Endothelial cell (in vitro differentiated cells): ENCODE results near the gene TELO2. TPM values are rescaled to one million over a fixed set of nuclear protein-coding genes. Genes with fewer than 3 reads are reported as not detected.
A peak's percentile ranks its signal among the peaks of the same experiment; 100 is the strongest.

ENCODE experiments used
- DNase-seq: peaks from one replicate; pipeline ENCODE4 v3.0.0; 2021; ENCODE audit warnings: low spot score
- H3K27ac Mint-ChIP-seq: one replicate; pipeline ENCODE4 v1.8.0; 2021; ENCODE audit warnings: mixed read lengths, inconsistent platforms; ENCODE audit not compliant: unreplicated experiment
- H3K27me3 Mint-ChIP-seq: one replicate; pipeline ENCODE4 v1.8.0; 2021; ENCODE audit warnings: mild to moderate bottlenecking, moderate library complexity, mixed read lengths, inconsistent platforms; ENCODE audit not compliant: unreplicated experiment
- H3K36me3 Mint-ChIP-seq: one replicate; pipeline ENCODE4 v1.8.0; 2021; ENCODE audit warnings: mild to moderate bottlenecking, low read depth, mixed read lengths, inconsistent platforms; ENCODE audit not compliant: unreplicated experiment
- H3K4me1 Mint-ChIP-seq: one replicate; pipeline ENCODE4 v1.8.0; 2021; ENCODE audit warnings: mild to moderate bottlenecking, mixed read lengths, inconsistent platforms; ENCODE audit not compliant: unreplicated experiment
- H3K4me3 Mint-ChIP-seq: one replicate; pipeline ENCODE4 v1.8.0; 2021; ENCODE audit warnings: mild to moderate bottlenecking, mixed read lengths, inconsistent platforms; ENCODE audit not compliant: unreplicated experiment
- H3K9me3 Mint-ChIP-seq: one replicate; pipeline ENCODE4 v1.8.0; 2021; ENCODE audit warnings: mixed read lengths, inconsistent platforms; ENCODE audit not compliant: unreplicated experiment
- total RNA-seq: library from RNA; stranded (reverse); fragmentation: NEBNext Ultra II Directional; extraction: Animal tissue kit (Norgen Biotek cat#: 25700); gene quantifications from one replicate; pipeline ENCODE4 v1.2.1, GENCODE V29; 2021; ENCODE audit not compliant: unreplicated experiment
- TF ChIP-seq, protein P1 (sequence below): fragments of 200-600 bp; sonication (generic); IDR thresholded peaks from one replicate; pipeline ENCODE4 v1.5.0; 2021; ENCODE audit warnings: antibody characterized with exemption; ENCODE audit not compliant: unreplicated experiment

The TELO2 gene
- total RNA-seq, 1 donor from 2014 or later: 64.5 TPM

DNA sequence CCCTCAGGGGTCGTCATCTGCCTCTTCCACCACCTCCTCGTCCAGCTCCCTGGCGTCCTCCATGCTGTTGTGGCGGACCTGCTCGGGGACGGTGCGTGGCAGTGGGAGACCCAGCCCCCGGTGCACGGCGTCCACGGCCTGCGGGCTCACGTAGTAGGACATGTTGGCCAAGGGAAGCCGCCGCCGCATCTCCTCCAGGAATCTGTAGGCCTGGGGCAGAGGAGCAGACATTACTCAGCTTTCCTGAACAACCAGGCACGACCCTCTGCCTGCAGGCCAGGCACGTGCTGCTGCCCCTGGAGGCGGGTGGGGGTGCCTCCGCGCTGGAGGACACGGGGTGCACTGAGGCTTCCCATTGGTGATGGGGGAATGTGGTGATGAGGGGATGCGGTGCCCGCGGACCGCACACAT, 17.8 kb downstream of the TELO2 start:
- DNase-seq: no peak
- H3K4me3 Mint-ChIP-seq: no peak overlapping the region
- H3K27ac Mint-ChIP-seq: no peak overlapping the region
- peaks cover 14% of the 10 kb centered on the region for H3K27me3 Mint-ChIP-seq
- H3K36me3 Mint-ChIP-seq: peaks cover 33% of the 10 kb centered on the region
- H3K9me3 Mint-ChIP-seq: no peaks in the 10 kb centered on the region
- H3K4me1 Mint-ChIP-seq: no peaks in the 10 kb centered on the region
- TF ChIP-seq, protein P1, sequence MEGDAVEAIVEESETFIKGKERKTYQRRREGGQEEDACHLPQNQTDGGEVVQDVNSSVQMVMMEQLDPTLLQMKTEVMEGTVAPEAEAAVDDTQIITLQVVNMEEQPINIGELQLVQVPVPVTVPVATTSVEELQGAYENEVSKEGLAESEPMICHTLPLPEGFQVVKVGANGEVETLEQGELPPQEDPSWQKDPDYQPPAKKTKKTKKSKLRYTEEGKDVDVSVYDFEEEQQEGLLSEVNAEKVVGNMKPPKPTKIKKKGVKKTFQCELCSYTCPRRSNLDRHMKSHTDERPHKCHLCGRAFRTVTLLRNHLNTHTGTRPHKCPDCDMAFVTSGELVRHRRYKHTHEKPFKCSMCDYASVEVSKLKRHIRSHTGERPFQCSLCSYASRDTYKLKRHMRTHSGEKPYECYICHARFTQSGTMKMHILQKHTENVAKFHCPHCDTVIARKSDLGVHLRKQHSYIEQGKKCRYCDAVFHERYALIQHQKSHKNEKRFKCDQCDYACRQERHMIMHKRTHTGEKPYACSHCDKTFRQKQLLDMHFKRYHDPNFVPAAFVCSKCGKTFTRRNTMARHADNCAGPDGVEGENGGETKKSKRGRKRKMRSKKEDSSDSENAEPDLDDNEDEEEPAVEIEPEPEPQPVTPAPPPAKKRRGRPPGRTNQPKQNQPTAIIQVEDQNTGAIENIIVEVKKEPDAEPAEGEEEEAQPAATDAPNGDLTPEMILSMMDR: no peak

DNA sequence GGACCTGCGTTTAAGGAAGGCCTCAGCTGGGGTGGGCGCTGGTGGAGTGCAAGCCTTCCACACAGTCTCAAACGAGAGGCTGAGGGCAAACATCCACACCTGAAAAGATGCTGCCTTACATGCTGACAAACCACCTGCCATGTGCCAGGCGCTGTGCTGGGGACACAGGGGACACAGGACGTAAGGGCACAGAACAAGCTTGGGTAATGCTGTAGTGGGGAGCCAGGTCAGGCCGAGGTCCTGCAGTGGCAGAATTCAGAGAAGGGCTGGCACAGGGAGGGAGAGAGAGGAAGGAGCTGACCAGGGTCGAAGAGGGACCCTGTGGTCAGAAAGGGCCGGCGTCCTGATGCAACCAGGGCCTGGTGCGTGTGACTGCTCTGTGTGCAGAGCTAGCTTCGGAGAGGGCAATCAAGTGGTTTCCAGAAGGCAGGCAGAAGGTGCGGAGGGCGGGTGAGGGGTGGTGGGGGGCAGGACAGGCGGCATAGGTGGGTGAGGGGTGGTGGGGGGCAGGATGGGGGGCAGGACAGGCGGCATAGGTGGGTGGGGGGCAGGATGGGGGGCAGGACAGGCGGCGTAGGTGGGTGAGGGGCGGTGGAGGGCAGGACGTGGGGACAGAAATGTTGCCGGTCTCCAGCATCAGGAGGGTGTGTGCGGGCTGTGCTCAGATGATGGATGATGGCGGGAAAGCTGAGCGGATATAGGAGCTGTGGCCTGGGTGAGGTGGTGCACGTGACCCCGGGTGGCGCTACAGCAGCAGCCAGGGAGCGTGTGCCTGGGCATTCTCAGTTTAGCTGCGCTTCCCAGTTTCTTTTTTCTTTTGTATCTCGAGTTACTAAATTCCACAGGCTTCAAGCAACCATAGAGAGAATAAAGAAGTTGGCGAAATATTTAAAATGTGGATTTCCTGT, 18.8 kb downstream of the TELO2 start:
- Mint-ChIP-seq H3K27me3 (peaks cover 16% of the 10 kb centered on the region), H3K9me3 (no peaks in the 10 kb centered on the region), H3K27ac (no peak overlapping the region), H3K4me3 (no peak overlapping the region), H3K36me3 (peaks cover 39% of the 10 kb centered on the region), H3K4me1 (no peaks in the 10 kb centered on the region)
- DNase-seq: no peak
- TF ChIP-seq, protein P1: no peak

DNA sequence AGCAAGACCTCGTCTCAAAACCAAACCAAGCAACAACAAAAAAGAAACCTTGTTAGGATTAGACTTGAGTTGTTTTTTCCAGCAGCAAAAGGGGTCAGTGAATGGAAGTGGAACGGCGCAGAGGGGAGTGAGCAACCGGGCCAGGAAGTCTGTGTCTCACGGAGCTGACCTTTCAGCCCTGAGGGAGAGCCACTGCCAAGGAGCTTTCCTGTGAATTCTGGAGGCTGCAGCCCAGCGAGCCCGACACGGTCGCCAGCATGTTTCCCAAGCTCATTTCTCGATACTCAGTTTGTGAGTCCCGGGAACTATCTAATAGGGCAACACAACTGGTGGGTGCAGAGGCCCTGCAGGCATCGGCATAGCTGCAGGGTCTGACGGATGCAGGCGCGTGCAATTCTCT, 19.6 kb downstream of the TELO2 start:
- H3K4me1 Mint-ChIP-seq: no peaks in the 10 kb centered on the region
- no peak overlapping the region for H3K27ac Mint-ChIP-seq
- peak overlapping the region; percentile 21 for H3K4me3 Mint-ChIP-seq
- DNase-seq: no peak
- peaks cover 16% of the 10 kb centered on the region for H3K27me3 Mint-ChIP-seq
- H3K9me3 Mint-ChIP-seq: no peaks in the 10 kb centered on the region
- TF ChIP-seq, protein P1: no peak
- H3K36me3 Mint-ChIP-seq: peaks cover 36% of the 10 kb centered on the region

DNA sequence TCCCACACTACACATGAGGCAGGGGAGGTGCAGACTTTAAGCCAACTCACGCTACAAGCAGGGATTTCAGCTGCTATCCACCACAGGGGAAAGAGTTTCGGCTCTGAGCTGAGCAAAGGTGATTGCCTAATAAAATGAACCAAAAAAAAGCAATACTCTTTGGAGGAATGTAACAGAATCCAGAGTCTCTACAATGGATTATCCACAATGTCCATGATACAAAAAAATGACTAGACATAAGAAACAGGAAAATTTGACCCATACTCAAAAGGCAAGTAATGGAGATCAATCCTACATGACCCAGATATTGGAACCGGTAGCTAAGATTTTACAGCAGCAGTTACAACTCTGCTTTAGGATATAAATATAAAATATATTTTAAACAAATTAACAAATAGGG, 21.3 kb downstream of the TELO2 start:
- H3K27ac Mint-ChIP-seq: no peak overlapping the region
- peaks cover 19% of the 10 kb centered on the region for H3K27me3 Mint-ChIP-seq
- H3K4me1 Mint-ChIP-seq: no peaks in the 10 kb centered on the region
- peak overlapping the region; percentile 56 for H3K4me3 Mint-ChIP-seq
- H3K36me3 Mint-ChIP-seq: peaks cover 32% of the 10 kb centered on the region
- DNase-seq: no peak
- no peaks in the 10 kb centered on the region for H3K9me3 Mint-ChIP-seq
- TF ChIP-seq, protein P1: no peak

DNA sequence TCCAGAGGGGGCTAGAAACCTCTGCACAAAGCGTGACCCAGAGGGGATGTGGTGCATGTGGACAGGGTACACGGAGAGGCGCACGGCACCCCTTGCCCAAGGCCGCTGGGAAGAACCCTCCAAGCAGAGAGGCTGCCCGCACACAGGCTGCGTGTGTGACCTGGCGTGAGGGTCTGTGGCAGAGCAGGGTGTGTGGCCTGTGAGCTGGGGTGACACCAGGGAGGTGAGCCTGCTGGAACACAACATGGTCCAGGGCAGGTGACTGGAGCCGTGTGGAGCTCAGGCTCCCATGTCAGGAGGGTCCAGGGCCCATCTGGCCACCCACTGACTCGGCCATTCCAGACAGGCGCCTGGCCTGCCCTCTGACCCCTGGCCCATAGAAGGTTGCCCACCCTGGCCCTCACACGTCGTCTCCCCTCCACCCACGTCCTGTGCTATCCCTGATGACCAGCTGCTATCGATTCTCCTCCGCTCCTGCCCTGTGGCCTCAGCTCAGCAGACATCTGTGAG, 25.5 kb downstream of the TELO2 start:
- no peak for DNase-seq
- H3K4me1 Mint-ChIP-seq: no peaks in the 10 kb centered on the region
- H3K36me3 Mint-ChIP-seq: peaks cover 25% of the 10 kb centered on the region
- H3K27ac Mint-ChIP-seq: no peak overlapping the region
- peaks cover 9% of the 10 kb centered on the region for H3K27me3 Mint-ChIP-seq
- H3K9me3 Mint-ChIP-seq: no peaks in the 10 kb centered on the region
- TF ChIP-seq, protein P1: no peak
- no peak overlapping the region for H3K4me3 Mint-ChIP-seq
